PC-9 (cell line): ENCODE measurements around the gene PSMC5. TPM values are rescaled to one million over a fixed set of nuclear protein-coding genes. Genes with fewer than 3 reads are reported as not detected.

Source experiments
- BruUV-seq: library from RNA; stranded (reverse); fragments of 400-500 nt; replicated peaks from 2 replicates; lab custom pipeline; 2021; lab: Mats Ljungman, UMichigan
- CTCF ChIA-PET: fragments of 300-600 bp; sonication (Branson Sonifier 250); formaldehyde crosslinking; loops from one replicate; lab custom pipeline; 2022; ENCODE audit warnings: antibody characterized with exemption; lab: Charles Lee
- POLR2A ChIA-PET: fragments of 300-600 bp; sonication (Branson Sonifier 250); formaldehyde crosslinking; loops from one replicate; lab custom pipeline; 2022; ENCODE audit warnings: antibody characterized with exemption; ENCODE audit not compliant: unreplicated experiment; lab: Charles Lee
- DNase-seq, 2 experiments: peaks; one replicate each; pipeline versions ENCODE4 v3.0.0 to v3.0.0-alpha.2; 2015 to 2022; ENCODE audit warnings: mixed read lengths in 1 of 2
- H2AFZ ChIP-seq: fragments of 200-600 bp; sonication (generic); 2 replicates; pipeline ENCODE4 v1.8.1; 2017; ENCODE audit warnings: antibody characterized with exemption
- H3F3A ChIP-seq: fragments of 200-600 bp; sonication (generic); 2 replicates; pipeline ENCODE4 v1.8.1; 2017; ENCODE audit warnings: antibody characterized with exemption, mild to moderate bottlenecking, low read depth; ENCODE audit not compliant: insufficient read depth
- H3K27ac ChIP-seq: fragments of 200-600 bp; sonication (generic); 2 replicates; pipeline ENCODE4 v1.6.1; 2016; ENCODE audit warnings: mixed run types
- H3K27me3 ChIP-seq: fragments of 200-600 bp; sonication (generic); 2 replicates; pipeline ENCODE4 v1.6.1; 2016; ENCODE audit warnings: low read depth, mixed run types; ENCODE audit not compliant: insufficient read depth
- H3K36me3 ChIP-seq: fragments of 200-600 bp; sonication (generic); 2 replicates; pipeline ENCODE4 v1.6.1; 2016; ENCODE audit warnings: low read depth, mixed run types
- H3K4me1 ChIP-seq: fragments of 200-600 bp; sonication (generic); replicated peaks from 2 replicates; pipeline ENCODE4 v1.6.1; 2016; ENCODE audit warnings: mixed run types; ENCODE audit not compliant: insufficient read depth
- H3K4me2 ChIP-seq: fragments of 200-600 bp; sonication (generic); 2 replicates; pipeline ENCODE4 v1.6.1; 2017; ENCODE audit warnings: mixed run types
- H3K4me3 ChIP-seq: fragments of 200-600 bp; sonication (generic); 2 replicates; pipeline ENCODE4 v1.6.1; 2016; ENCODE audit warnings: mixed run types
- H3K79me2 ChIP-seq: fragments of 200-600 bp; sonication (generic); 2 replicates; pipeline ENCODE4 v1.6.1; 2017; ENCODE audit warnings: low read depth, mixed run types
- H3K9me2 ChIP-seq: fragments of 200-600 bp; sonication (generic); 2 replicates; pipeline ENCODE4 v1.8.1; 2017; ENCODE audit warnings: mild to moderate bottlenecking; ENCODE audit not compliant: insufficient read depth
- H3K9me3 ChIP-seq: fragments of 200-600 bp; sonication (generic); 2 replicates; pipeline ENCODE4 v1.8.1; 2016; ENCODE audit warnings: low read depth; ENCODE audit not compliant: insufficient read depth
- H4K20me1 ChIP-seq: fragments of 200-600 bp; sonication (generic); 2 replicates; pipeline ENCODE4 v1.8.1; 2017; ENCODE audit not compliant: insufficient read depth
- EZH2 ChIP-seq: fragments of 200-600 bp; sonication (generic); IDR thresholded peaks from 2 replicates; pipeline ENCODE4 v1.8.0; 2017; ENCODE audit warnings: antibody characterized with exemption, low read depth
- intact Hi-C: fragments of 100-400 bp; cut with micrococcal nuclease; formaldehyde crosslinking; loops from one replicate; pipeline ENCODE4 v1.10.0; 2022; ENCODE audit not compliant: unreplicated experiment
- total RNA-seq: library from RNA; stranded (reverse); gene quantifications from 2 replicates; pipeline ENCODE4 v1.2.3, GENCODE V29; 2021
- TF ChIP-seq, protein P1 (sequence below): fragments of 200-600 bp; sonication (generic); conservative IDR thresholded peaks from 2 replicates; pipeline ENCODE4 v1.6.1; 2017; ENCODE audit warnings: mixed run types, antibody characterized with exemption, mild to moderate bottlenecking, moderate library complexity

The PSMC5 gene
- total RNA-seq, 1 experiment from 2014 or later = 150 TPM

DNA sequence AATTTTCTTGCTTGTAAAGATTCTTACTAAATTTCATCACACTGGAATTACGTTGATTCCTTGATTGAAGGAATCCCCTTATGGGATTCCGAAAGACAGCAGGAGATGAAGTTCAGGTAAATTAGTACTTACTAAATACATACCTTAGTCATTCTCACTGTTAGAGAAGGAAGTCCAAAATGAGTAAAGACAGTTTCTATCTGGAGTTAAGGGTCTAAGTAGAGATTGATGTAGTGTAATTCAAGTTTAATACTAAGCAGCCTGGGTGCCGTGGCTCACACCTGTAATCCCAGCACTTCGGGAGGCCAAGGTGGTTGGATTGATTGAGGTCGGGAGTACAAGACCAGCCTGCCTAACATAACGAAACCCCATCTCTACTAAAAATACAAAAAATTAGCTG lies 43.7 kb upstream of the PSMC5 start:
- Histone ChIP-seq H3K9me3 (no peaks in the 10 kb centered on the region), H4K20me1 (peaks cover 64% of the 10 kb centered on the region), H3F3A (peaks cover 75% of the 10 kb centered on the region), H3K36me3 (0 out of 2 replicates have a peak, but pooled peaks cover 33% of the 10 kb centered on the region), H3K79me2 (peaks cover 100% of the 10 kb centered on the region), H3K27ac (peak overlapping the region; percentile 83), H3K4me3 (no peak overlapping the region), H3K4me1 (peaks cover 73% of the 10 kb centered on the region), H3K9me2 (no peaks in the 10 kb centered on the region), H3K4me2 (peak overlapping the region; percentile 5; the same call in 1 of the 2 replicates), H2AFZ (no peak overlapping the region), H3K27me3 (no peaks in the 10 kb centered on the region)
- TF ChIP-seq EZH2 = no peak
- TF ChIP-seq, protein P1, sequence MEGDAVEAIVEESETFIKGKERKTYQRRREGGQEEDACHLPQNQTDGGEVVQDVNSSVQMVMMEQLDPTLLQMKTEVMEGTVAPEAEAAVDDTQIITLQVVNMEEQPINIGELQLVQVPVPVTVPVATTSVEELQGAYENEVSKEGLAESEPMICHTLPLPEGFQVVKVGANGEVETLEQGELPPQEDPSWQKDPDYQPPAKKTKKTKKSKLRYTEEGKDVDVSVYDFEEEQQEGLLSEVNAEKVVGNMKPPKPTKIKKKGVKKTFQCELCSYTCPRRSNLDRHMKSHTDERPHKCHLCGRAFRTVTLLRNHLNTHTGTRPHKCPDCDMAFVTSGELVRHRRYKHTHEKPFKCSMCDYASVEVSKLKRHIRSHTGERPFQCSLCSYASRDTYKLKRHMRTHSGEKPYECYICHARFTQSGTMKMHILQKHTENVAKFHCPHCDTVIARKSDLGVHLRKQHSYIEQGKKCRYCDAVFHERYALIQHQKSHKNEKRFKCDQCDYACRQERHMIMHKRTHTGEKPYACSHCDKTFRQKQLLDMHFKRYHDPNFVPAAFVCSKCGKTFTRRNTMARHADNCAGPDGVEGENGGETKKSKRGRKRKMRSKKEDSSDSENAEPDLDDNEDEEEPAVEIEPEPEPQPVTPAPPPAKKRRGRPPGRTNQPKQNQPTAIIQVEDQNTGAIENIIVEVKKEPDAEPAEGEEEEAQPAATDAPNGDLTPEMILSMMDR = no peak
- DNase-seq = no peak
- intact Hi-C loops = no loop called here
- no TSS peak for BruUV-seq
- POLR2A ChIA-PET = interaction anchor here (0.6 kb wide), 1 partner anchor 496 kb away, joined by 7 read pairs; no protein-coding TSS in a partner anchor
- CTCF ChIA-PET = no interaction called here

DNA sequence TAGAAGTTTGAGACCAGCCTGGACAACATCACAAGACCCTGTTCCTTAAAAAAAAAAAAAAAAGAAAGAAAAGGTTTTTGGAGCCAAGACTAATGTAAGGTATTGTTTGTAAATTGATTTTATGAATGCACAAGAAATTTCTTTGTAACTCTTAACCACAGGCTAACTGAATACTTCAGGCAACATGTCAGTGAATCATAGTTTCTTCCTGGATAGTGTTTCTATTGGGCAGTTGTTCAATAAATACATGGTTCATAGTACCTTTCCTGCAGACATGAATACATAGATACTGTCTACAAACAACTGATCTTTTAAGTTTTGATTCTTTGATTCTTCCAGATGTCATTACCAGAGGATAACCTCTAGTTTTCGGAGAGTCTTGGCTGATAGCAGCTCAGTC lies 41.7 kb upstream of the PSMC5 start:
- no TSS peak for BruUV-seq
- no peaks in the 10 kb centered on the region for H3K27me3 ChIP-seq
- H3K4me1 ChIP-seq = peaks cover 53% of the 10 kb centered on the region
- peaks cover 42% of the 10 kb centered on the region; the same call in 1 of the 2 replicates for H3K36me3 ChIP-seq
- no peak for TF ChIP-seq EZH2
- TF ChIP-seq, protein P1 = no peak
- no peaks in the 10 kb centered on the region for H3K9me2 ChIP-seq
- H2AFZ ChIP-seq = no peak overlapping the region
- H3K4me3 ChIP-seq = no peak overlapping the region
- H4K20me1 ChIP-seq = peaks cover 60% of the 10 kb centered on the region
- intact Hi-C loops = no loop called here
- ChIA-PET POLR2A (no interaction called here), CTCF (no interaction called here)
- no peaks in the 10 kb centered on the region for H3K9me3 ChIP-seq
- peaks cover 100% of the 10 kb centered on the region for H3K79me2 ChIP-seq
- DNase-seq = peak in 1 of 2 experiments; percentile 66
- H3K27ac ChIP-seq = peak overlapping the region; percentile 83
- H3F3A ChIP-seq = peaks cover 57% of the 10 kb centered on the region
- H3K4me2 ChIP-seq = 0 out of 2 replicates have a peak overlapping the region, but pooled peaks have one; percentile 25

DNA sequence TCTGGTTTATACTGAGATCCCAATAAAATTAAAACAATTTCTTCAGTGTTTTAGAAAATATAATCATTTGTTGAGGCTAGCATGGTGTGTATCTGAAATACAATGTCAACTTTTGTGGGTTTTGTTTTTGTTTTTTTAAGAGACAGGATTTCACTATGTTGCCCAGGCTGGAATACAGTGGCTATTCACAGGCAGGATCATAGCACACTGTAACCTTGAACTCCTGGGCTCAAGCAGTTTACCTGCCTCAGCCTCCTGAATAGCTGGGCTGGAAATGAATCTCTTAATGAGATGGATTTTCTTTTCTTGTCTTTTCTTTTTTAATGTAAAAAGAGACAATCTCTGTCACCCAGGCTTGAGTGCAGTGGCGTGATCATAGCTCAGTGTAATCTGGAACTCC lies 41.1 kb upstream of the PSMC5 start:
- Histone ChIP-seq H3K4me3 (no peak overlapping the region), H3K27ac (peak overlapping the region; percentile 83), H3K36me3 (peaks cover 43% of the 10 kb centered on the region), H3K9me3 (no peaks in the 10 kb centered on the region), H4K20me1 (peaks cover 58% of the 10 kb centered on the region), H3K4me1 (peaks cover 49% of the 10 kb centered on the region), H3K27me3 (no peaks in the 10 kb centered on the region), H3F3A (peaks cover 55% of the 10 kb centered on the region), H3K9me2 (no peaks in the 10 kb centered on the region), H2AFZ (no peak overlapping the region), H3K4me2 (0 out of 2 replicates have a peak overlapping the region, but pooled peaks have one; percentile 25), H3K79me2 (peaks cover 100% of the 10 kb centered on the region)
- ChIA-PET POLR2A (no interaction called here), CTCF (no interaction called here)
- intact Hi-C loops = no loop called here
- no TSS peak for BruUV-seq
- DNase-seq = no peak
- TF ChIP-seq EZH2 = no peak
- TF ChIP-seq, protein P1 = no peak
